Upper lobe of left lung (tissue), 4 donors: Measurements from ENCODE around the gene TBP.

Experiments
- EP300 ChIP-seq, 4 donors: sonication (generic); formaldehyde crosslinking; IDR thresholded peaks; one replicate each; pipeline ENCODE4 v1.5.1; 2017; ENCODE audit warnings: antibody characterized with exemption in 4 of 4, control low read depth in 2 of 4
- POLR2A ChIP-seq, 4 donors: fragments of 450-650 bp; IDR thresholded peaks; one replicate each; pipeline ENCODE4 v1.5.1; 2016 to 2017; ENCODE audit warnings: antibody characterized with exemption in 4 of 4, mild to moderate bottlenecking in 2 of 4
- POLR2AphosphoS5 ChIP-seq, 2 donors: sonication (generic); formaldehyde crosslinking; IDR thresholded peaks; one replicate each; pipeline ENCODE4 v1.5.1; 2017; ENCODE audit warnings: antibody characterized with exemption in 2 of 2
- TF ChIP-seq, protein P1 (sequence below), 6 experiments: fragments of 450-650 bp in 4 of 6; fragments of 200-600 bp in 2 of 6; sonication (generic) in 2 of 6; IDR thresholded peaks; one replicate each; pipeline ENCODE4 v1.5.1; 2016 to 2019; ENCODE audit warnings: antibody characterized with exemption in 6 of 6

DNA sequence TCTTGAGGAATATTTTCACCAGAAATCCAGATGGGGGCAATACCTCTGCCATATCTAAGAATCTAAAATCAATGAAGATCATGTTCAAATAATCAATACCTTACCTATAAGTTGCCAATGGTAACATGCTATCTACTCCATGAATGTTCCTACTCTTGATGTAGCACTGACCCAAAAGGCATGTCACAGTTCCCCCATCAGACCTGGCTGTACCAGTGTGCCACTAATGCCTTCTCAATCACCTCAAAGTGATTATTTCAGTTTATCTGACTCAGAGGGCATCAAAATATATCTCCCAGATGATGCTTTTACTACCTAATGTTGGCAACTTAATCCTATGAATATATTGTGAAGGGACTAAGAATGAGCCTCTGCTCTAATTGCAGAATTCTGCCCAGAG lies 24.7 kb downstream of the TBP start:
- TF ChIP-seq, protein P1, sequence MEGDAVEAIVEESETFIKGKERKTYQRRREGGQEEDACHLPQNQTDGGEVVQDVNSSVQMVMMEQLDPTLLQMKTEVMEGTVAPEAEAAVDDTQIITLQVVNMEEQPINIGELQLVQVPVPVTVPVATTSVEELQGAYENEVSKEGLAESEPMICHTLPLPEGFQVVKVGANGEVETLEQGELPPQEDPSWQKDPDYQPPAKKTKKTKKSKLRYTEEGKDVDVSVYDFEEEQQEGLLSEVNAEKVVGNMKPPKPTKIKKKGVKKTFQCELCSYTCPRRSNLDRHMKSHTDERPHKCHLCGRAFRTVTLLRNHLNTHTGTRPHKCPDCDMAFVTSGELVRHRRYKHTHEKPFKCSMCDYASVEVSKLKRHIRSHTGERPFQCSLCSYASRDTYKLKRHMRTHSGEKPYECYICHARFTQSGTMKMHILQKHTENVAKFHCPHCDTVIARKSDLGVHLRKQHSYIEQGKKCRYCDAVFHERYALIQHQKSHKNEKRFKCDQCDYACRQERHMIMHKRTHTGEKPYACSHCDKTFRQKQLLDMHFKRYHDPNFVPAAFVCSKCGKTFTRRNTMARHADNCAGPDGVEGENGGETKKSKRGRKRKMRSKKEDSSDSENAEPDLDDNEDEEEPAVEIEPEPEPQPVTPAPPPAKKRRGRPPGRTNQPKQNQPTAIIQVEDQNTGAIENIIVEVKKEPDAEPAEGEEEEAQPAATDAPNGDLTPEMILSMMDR (IDR thresholded peaks at IDR 0.05): no peak
- TF ChIP-seq POLR2A (IDR thresholded peaks at IDR 0.05) (no peak), POLR2AphosphoS5 (IDR thresholded peaks at IDR 0.05) (no peak), EP300 (IDR thresholded peaks at IDR 0.05) (no peak)
